Colonic mucosa (tissue), 4 donors: ENCODE results near the gene NEK5. TPM values are rescaled to one million over a fixed set of nuclear protein-coding genes. Genes with fewer than 3 reads are reported as not detected.
"Not testable (repeated sequence)": the region's sequence is repeated elsewhere in the genome, so short reads cannot be mapped to it uniquely, and the experiment has no call there.

Experiments used
- DNase-seq: peaks from one replicate; pipeline ENCODE4 v3.0.0-alpha.2; 2020
- H3K27ac ChIP-seq: fragments of 200-600 bp; one replicate; pipeline ENCODE4 v1.8.0; 2021
- H3K27me3 ChIP-seq: fragments of 200-600 bp; one replicate; pipeline ENCODE4 v1.8.0; 2021
- H3K36me3 ChIP-seq: fragments of 200-600 bp; one replicate; pipeline ENCODE4 v1.8.0; 2021
- H3K4me1 ChIP-seq: fragments of 200-600 bp; one replicate; pipeline ENCODE4 v1.8.0; 2021; ENCODE audit warnings: mild to moderate bottlenecking
- H3K4me3 ChIP-seq: fragments of 200-600 bp; one replicate; pipeline ENCODE4 v1.8.0; 2021
- H3K9ac ChIP-seq, 2 donors: one replicate each; pipeline ENCODE4 v1.7.0; 2013; ENCODE audit warnings: control low read depth in 2 of 2, low read depth in 2 of 2, low read length in 2 of 2
- H3K9me3 ChIP-seq: fragments of 200-600 bp; one replicate; pipeline ENCODE4 v1.8.0; 2021
- intact Hi-C: fragments of 100-400 bp; cut with DNase I; formaldehyde crosslinking; loops from one replicate; pipeline ENCODE4 v1.14.1; 2022
- total RNA-seq, 2 donors: library from RNA; stranded (reverse); fragmentation: NEBNext Ultra II Directional in 1 of 2; extraction: Animal tissue kit (Norgen Biotek cat#: 25700) in 1 of 2; gene quantifications; one replicate each; pipeline ENCODE4 v1.2.1, GENCODE V29; 2021
- TF ChIP-seq, protein P1 (sequence below): fragments of 200-600 bp; IDR thresholded peaks from one replicate; pipeline ENCODE4 v1.8.0; 2022; ENCODE audit warnings: antibody characterized with exemption, mild to moderate bottlenecking
- donor health status: healthy.
- donor health status: DM: no; HTN: no; CAD: no.
- donor health status: DM: no; HTN: no; CAD: no.

Gene NEK5
- total RNA-seq, 2 donors from 2014 or later, result 0.24 to 0.25 TPM

DNA sequence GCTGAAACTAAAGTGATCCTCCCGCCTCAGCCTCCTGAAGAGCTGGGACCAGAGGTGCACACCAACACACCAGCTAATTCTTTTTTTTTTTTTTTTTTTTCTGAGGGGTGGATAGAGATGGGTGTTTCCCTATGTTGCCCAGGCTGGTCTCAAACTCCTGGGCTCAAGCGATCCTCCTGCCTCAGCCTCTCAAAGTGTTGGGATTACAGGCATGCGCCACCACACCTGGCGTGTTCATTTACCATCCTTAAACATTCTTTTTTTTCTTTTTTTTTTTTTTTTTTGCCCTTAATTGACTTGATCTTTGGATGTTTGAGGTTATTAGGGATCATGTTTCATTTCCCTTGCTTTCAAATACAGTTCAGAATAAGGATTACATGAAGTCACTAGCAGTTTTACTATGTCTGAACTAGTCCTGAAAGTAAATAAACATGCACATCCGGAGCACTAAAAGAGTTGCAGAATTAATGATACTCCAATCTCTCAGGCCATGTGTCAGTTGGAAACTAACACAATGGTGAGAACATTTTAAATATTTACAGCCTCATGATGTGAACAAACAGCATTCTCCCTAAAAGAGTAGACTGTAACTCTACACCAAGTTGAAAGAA is 94.2 kb downstream of the NEK5 start:
- Histone ChIP-seq H3K27ac (no peak overlapping the region), H3K36me3 (no peaks in the 10 kb centered on the region), H3K9ac (no peak overlapping the region), H3K4me3 (no peak overlapping the region), H3K9me3 (no peaks in the 10 kb centered on the region), H3K4me1 (no peaks in the 10 kb centered on the region), H3K27me3 (no peaks in the 10 kb centered on the region)
- DNase-seq, result no peak
- TF ChIP-seq, protein P1, sequence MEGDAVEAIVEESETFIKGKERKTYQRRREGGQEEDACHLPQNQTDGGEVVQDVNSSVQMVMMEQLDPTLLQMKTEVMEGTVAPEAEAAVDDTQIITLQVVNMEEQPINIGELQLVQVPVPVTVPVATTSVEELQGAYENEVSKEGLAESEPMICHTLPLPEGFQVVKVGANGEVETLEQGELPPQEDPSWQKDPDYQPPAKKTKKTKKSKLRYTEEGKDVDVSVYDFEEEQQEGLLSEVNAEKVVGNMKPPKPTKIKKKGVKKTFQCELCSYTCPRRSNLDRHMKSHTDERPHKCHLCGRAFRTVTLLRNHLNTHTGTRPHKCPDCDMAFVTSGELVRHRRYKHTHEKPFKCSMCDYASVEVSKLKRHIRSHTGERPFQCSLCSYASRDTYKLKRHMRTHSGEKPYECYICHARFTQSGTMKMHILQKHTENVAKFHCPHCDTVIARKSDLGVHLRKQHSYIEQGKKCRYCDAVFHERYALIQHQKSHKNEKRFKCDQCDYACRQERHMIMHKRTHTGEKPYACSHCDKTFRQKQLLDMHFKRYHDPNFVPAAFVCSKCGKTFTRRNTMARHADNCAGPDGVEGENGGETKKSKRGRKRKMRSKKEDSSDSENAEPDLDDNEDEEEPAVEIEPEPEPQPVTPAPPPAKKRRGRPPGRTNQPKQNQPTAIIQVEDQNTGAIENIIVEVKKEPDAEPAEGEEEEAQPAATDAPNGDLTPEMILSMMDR, result no peak
- intact Hi-C loops, result no loop called here

DNA sequence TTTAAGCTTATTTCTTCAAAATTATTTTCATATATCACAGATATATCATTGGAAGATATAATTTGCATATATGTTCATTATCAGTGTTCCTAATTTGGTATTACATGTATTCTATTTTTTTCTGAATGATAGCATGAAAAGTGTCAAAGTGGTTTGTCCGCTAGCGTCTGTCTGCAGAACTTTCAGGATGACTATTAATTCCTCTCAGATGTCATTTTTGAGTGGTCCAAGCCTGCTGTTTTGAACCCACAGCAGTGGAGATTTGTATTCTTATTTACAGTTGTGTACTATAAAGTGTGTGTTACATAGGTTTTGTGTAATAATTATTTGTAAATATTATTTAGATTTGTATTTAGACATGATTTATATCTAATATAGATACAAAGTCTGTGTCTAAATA is 95.8 kb downstream of the NEK5 start:
- Histone ChIP-seq H3K27ac (no peak overlapping the region), H3K27me3 (no peaks in the 10 kb centered on the region), H3K36me3 (no peaks in the 10 kb centered on the region), H3K9ac (no peak overlapping the region), H3K4me1 (no peaks in the 10 kb centered on the region), H3K9me3 (no peaks in the 10 kb centered on the region), H3K4me3 (no peak overlapping the region)
- TF ChIP-seq, protein P1, result no peak
- intact Hi-C loops, result no loop called here
- DNase-seq, result no peak

DNA sequence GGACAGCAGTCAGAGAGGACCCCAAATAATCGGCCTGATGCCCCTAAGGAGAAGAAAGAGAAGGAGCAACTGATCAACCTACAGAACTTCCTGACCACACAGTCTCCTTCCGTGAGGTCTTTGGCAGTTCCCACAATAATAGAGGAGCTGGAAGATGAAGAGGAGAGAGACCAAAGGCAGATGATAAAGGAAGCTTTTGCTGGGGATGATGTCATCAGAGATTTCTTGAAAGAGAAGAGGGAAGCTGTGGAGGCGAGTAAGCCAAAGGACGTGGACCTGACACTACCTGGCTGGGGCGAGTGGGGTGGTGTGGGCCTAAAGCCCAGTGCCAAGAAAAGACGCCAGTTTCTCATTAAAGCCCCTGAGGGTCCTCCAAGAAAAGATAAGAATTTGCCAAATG is 98.5 kb downstream of the NEK5 start:
- intact Hi-C loops, H3K4me3 ChIP-seq, H3K27me3 ChIP-seq, H3K36me3 ChIP-seq, H3K9ac ChIP-seq, H3K4me1 ChIP-seq, H3K27ac ChIP-seq, H3K9me3 ChIP-seq, DNase-seq: not testable (repeated sequence)

DNA sequence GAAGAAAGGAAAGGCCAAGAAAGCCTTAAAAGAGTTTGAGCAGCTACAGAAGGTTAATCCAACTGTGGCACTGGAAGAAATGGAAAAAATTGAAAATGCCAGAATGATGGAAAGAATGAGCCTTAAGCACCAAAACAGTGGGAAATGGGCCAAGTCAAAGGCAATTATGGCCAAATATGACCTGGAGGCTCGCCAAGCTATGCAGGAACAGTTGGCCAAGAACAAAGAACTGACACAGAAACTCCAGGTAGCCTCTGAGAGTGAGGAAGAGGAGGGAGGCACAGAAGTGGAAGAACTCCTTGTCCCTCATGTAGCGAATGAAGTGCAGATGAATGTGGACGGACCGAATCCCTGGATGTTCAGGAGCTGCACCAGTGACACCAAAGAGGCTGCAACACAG is 99.3 kb downstream of the NEK5 start:
- Histone ChIP-seq H3K27me3 (no peaks in the 10 kb centered on the region), H3K4me3 (no peak overlapping the region), H3K27ac (no peak overlapping the region), H3K36me3 (peaks cover 6% of the 10 kb centered on the region), H3K4me1 (no peaks in the 10 kb centered on the region), H3K9me3 (no peaks in the 10 kb centered on the region), H3K9ac (no peak overlapping the region)
- peak; percentile 31 for DNase-seq
- intact Hi-C loops, result no loop called here
- TF ChIP-seq, protein P1, result no peak

DNA sequence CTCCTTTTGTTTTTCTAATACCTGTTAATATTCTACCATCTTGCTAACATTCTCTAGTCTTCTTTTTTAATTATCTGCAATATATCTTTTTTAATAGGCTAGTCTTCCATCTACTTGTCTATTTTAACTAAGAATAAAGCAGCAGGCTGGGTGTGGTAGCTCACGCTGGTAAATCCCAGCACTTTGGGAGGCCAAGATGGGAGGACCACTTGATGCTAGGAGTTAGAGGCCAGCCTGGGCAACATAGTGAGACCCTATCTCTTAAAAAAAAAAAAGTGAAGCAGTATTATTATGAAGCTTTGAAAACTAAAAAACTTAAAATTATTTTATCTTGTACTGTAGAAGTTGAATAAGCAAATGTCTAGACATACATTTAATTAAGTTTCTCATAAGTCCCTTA is 101.0 kb downstream of the NEK5 start:
- Histone ChIP-seq H3K9ac (no peak overlapping the region), H3K27me3 (no peaks in the 10 kb centered on the region), H3K4me3 (no peak overlapping the region), H3K36me3 (peaks cover 7% of the 10 kb centered on the region), H3K9me3 (no peaks in the 10 kb centered on the region), H3K27ac (no peak overlapping the region), H3K4me1 (no peaks in the 10 kb centered on the region)
- no peak for DNase-seq
- TF ChIP-seq, protein P1, result no peak
- intact Hi-C loops, result no loop called here

DNA sequence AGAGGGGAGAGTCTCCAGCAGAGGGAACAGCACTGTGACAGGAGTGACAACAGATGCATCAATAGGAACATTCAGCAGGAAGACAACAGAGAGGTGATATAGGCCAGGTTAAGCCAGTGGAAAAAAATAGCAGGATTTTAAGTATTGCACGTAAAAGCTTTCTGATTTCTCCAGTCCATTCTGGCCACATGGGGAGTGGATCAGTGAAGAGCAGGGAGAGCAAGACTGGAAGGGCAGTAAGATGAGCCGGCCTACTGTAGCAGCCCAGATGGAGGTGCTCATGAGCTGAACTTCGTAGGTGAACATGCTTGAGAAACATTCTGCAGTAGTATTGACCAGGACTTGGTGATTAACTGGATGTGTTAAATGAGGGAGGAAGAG is 102.6 kb downstream of the NEK5 start:
- H3K4me1 ChIP-seq, result no peaks in the 10 kb centered on the region
- H3K4me3 ChIP-seq, result no peak overlapping the region
- H3K36me3 ChIP-seq, result peaks cover 7% of the 10 kb centered on the region
- no peaks in the 10 kb centered on the region for H3K9me3 ChIP-seq
- intact Hi-C loops, result no loop called here
- H3K9ac ChIP-seq, result no peak overlapping the region
- TF ChIP-seq, protein P1, result no peak
- DNase-seq, result no peak
- H3K27ac ChIP-seq, result no peak overlapping the region
- H3K27me3 ChIP-seq, result no peaks in the 10 kb centered on the region
